Keratinocyte (primary cell): ENCODE measurements around the gene PCNT.

Experiments
- CTCF ChIP-seq, 3 experiments: IDR thresholded peaks in 1 of 3; conservative IDR thresholded peaks in 1 of 3; optimal IDR thresholded peaks in 1 of 3; 2 replicates in 2 of 3; 3 replicates in 1 of 3; pipeline versions ENCODE3 to v1.5.1; 2011; ENCODE audit warnings: low read length in 3 of 3, mild to moderate bottlenecking in 3 of 3, moderate library complexity in 2 of 3, control low read depth in 1 of 3, inconsistent platforms in 1 of 3; ENCODE audit not compliant: insufficient read depth in 2 of 3; ENCODE audit errors: extremely low read depth in 1 of 3
- EZH2 ChIP-seq: IDR thresholded peaks from one replicate; pipeline ENCODE4 v1.6.1; 2012; ENCODE audit warnings: inconsistent platforms, mild to moderate bottlenecking, low read length, moderate library complexity

GRCh38 chr21:46366966-46367365 lies 43.0 kb downstream of the PCNT start:
- TF ChIP-seq CTCF (optimal IDR thresholded peaks at IDR 0.05 in 1 of 3, IDR thresholded peaks at IDR 0.05 in 1 of 3, conservative IDR thresholded peaks at IDR 0.05 in 1 of 3; ENCODE audit: extremely low read depth in 1 of 3, insufficient read depth in 2 of 3, low read length in 3 of 3) (no peak), EZH2 (no peak)
